H1 (cell line): Measurements from ENCODE around the gene PPP6R1. TPM values are rescaled to one million over a fixed set of nuclear protein-coding genes. Genes with fewer than 3 reads are reported as not detected.

Experiments
- CTCF ChIA-PET: fragments of 300-600 bp; sonication (Branson Sonifier 250); formaldehyde crosslinking; loops from one replicate; lab custom pipeline; 2021; ENCODE audit not compliant: partially characterized antibody; lab: Charles Lee
- POLR2A ChIA-PET: fragments of 300-600 bp; sonication (Branson Sonifier 250); formaldehyde crosslinking; loops from one replicate; lab custom pipeline; 2021; ENCODE audit warnings: inconsistent platforms; ENCODE audit not compliant: partially characterized antibody; lab: Charles Lee
- DNase-seq, 2 experiments: peaks; one replicate each; pipeline versions ENCODE4 v3.0.0 to v3.0.0-alpha.2; 2010 to 2022; ENCODE audit warnings: low spot score in 2 of 2, low read depth in 1 of 2, mixed read lengths in 1 of 2
- FAIRE-seq: peaks from 2 replicates; lab custom pipeline; 2011; peaks lifted over from hg19 to GRCh38; lab: Jason Lieb, UNC
- H2AFZ ChIP-seq: 2 replicates; pipeline ENCODE4 v1.8.1; 2012; ENCODE audit warnings: low read length, inconsistent platforms
- H2AK5ac ChIP-seq: 2 replicates; pipeline ENCODE4 v1.6.1; 2013; ENCODE audit warnings: low read depth, low read length
- H2BK120ac ChIP-seq: replicated peaks from 2 replicates; pipeline ENCODE3; 2013; ENCODE audit warnings: low read depth, low read length, inconsistent platforms
- H2BK12ac ChIP-seq: 2 replicates; pipeline ENCODE4 v1.6.1; 2013; ENCODE audit warnings: low read depth, low read length
- H2BK15ac ChIP-seq: 2 replicates; pipeline ENCODE4 v1.6.1; 2013; ENCODE audit warnings: low read length
- H2BK20ac ChIP-seq: 2 replicates; pipeline ENCODE4 v1.6.1; 2013; ENCODE audit warnings: low read length
- H2BK5ac ChIP-seq: 2 replicates; pipeline ENCODE4 v1.6.1; 2013; ENCODE audit warnings: low read depth, low read length
- H3K14ac ChIP-seq: 2 replicates; pipeline ENCODE4 v1.6.1; 2013; ENCODE audit warnings: inconsistent platforms; ENCODE audit not compliant: insufficient read length
- H3K18ac ChIP-seq: 2 replicates; pipeline ENCODE4 v1.6.1; 2013; ENCODE audit warnings: low read length; ENCODE audit errors: extremely low read depth
- H3K23ac ChIP-seq: 2 replicates; pipeline ENCODE4 v1.6.1; 2013; ENCODE audit warnings: inconsistent platforms; ENCODE audit not compliant: insufficient read length
- H3K23me2 ChIP-seq: 2 replicates; pipeline ENCODE4 v1.6.1; 2013; ENCODE audit warnings: low read depth, low read length
- H3K27ac ChIP-seq: 2 replicates; pipeline ENCODE4 v1.6.1; 2011; ENCODE audit warnings: low read depth, low read length, inconsistent platforms
- H3K27me3 ChIP-seq, 4 experiments: replicated peaks in 1 of 4; 1 replicate in 1 of 4; 2 replicates in 3 of 4; pipeline versions ENCODE4 v1.6.1 to v1.8.1; 2011 to 2013; ENCODE audit warnings: low read length in 3 of 4, mild to moderate bottlenecking in 3 of 4, inconsistent platforms in 2 of 4, mixed read lengths in 2 of 4, moderate library complexity in 1 of 4; ENCODE audit not compliant: control insufficient read depth in 3 of 4, insufficient read depth in 3 of 4; ENCODE audit errors: extremely low read depth in 1 of 4
- H3K36me3 ChIP-seq, 4 experiments: 2 replicates each; pipeline versions ENCODE4 v1.6.1 to v1.8.1; 2011 to 2013; ENCODE audit warnings: mild to moderate bottlenecking in 4 of 4, low read length in 3 of 4, moderate library complexity in 2 of 4, control low read depth in 1 of 4, inconsistent platforms in 1 of 4; ENCODE audit not compliant: insufficient read depth in 4 of 4, control insufficient read depth in 2 of 4
- H3K4ac ChIP-seq: replicated peaks from 2 replicates; pipeline ENCODE3; 2013; ENCODE audit warnings: low read length, low read depth, mixed read lengths, inconsistent platforms; ENCODE audit not compliant: insufficient read length
- H3K4me1 ChIP-seq, 4 experiments: replicated peaks in 1 of 4; 1 replicate in 1 of 4; 2 replicates in 3 of 4; pipeline versions ENCODE4 v1.6.1 to v1.8.1; 2011 to 2013; ENCODE audit warnings: low read length in 3 of 4, inconsistent platforms in 2 of 4, mixed read lengths in 1 of 4; ENCODE audit not compliant: insufficient read depth in 4 of 4, control insufficient read depth in 3 of 4
- H3K4me2 ChIP-seq, 2 experiments: 2 replicates each; pipeline versions ENCODE4 v1.6.1 to v1.8.1; 2011 to 2013; ENCODE audit warnings: low read depth in 2 of 2, low read length in 2 of 2, control low read depth in 1 of 2, inconsistent platforms in 1 of 2, mild to moderate bottlenecking in 1 of 2; ENCODE audit not compliant: insufficient read depth in 1 of 2
- H3K4me3 ChIP-seq, 4 experiments: fragments of 200-600, 300-600 bp in 1 of 4; sonication (generic), shearing (Covaris generic), sonication (Bioruptor Twin) in 1 of 4; 2 replicates each; pipeline versions ENCODE4 v1.5.1 to v1.8.1; 2011 to 2016; ENCODE audit warnings: low read length in 4 of 4, low read depth in 3 of 4, control low read depth in 2 of 4, inconsistent platforms in 2 of 4, mild to moderate bottlenecking in 2 of 4, mixed read lengths in 1 of 4, moderate library complexity in 1 of 4; ENCODE audit not compliant: insufficient read depth in 2 of 4; ENCODE audit errors: extremely low read depth in 1 of 4
- H3K56ac ChIP-seq: replicated peaks from 2 replicates; pipeline ENCODE3; 2013; ENCODE audit warnings: low read depth, mild to moderate bottlenecking, mixed read lengths, low read length, inconsistent platforms; ENCODE audit not compliant: insufficient read length
- H3K79me1 ChIP-seq: 2 replicates; pipeline ENCODE4 v1.6.1; 2013; ENCODE audit warnings: low read depth, low read length, control low read depth
- H3K79me2 ChIP-seq, 2 experiments: 2 replicates each; pipeline versions ENCODE4 v1.6.1 to v1.8.1; 2012 to 2013; ENCODE audit warnings: low read length in 2 of 2, mild to moderate bottlenecking in 2 of 2, inconsistent platforms in 1 of 2; ENCODE audit not compliant: insufficient read depth in 2 of 2, control insufficient read depth in 1 of 2
- H3K9ac ChIP-seq, 4 experiments: replicated peaks in 1 of 4; 1 replicate in 1 of 4; 2 replicates in 3 of 4; pipeline versions ENCODE4 v1.6.1 to v1.8.1; 2011 to 2013; ENCODE audit warnings: low read depth in 3 of 4, low read length in 3 of 4, control low read depth in 2 of 4, mild to moderate bottlenecking in 2 of 4, moderate library complexity in 2 of 4, inconsistent platforms in 1 of 4; ENCODE audit errors: extremely low read depth in 1 of 4
- H3K9me3 ChIP-seq, 2 experiments: 2 replicates each; pipeline versions ENCODE4 v1.6.1 to v1.8.1; 2012 to 2013; ENCODE audit warnings: mild to moderate bottlenecking in 2 of 2, moderate library complexity in 2 of 2, control low read depth in 1 of 2, inconsistent platforms in 1 of 2, low read depth in 1 of 2, low read length in 1 of 2, mixed read lengths in 1 of 2; ENCODE audit not compliant: insufficient read depth in 2 of 2
- H4K20me1 ChIP-seq, 2 experiments: replicated peaks in 1 of 2; 2 replicates each; pipeline versions ENCODE3 to v1.8.1; 2011 to 2013; ENCODE audit warnings: inconsistent platforms in 2 of 2, low read length in 2 of 2, mild to moderate bottlenecking in 1 of 2; ENCODE audit not compliant: insufficient read depth in 2 of 2, control insufficient read depth in 1 of 2
- H4K5ac ChIP-seq: 2 replicates; pipeline ENCODE4 v1.6.1; 2013; ENCODE audit warnings: low read length, low read depth, mixed read lengths, inconsistent platforms; ENCODE audit not compliant: insufficient read length
- H4K8ac ChIP-seq: 2 replicates; pipeline ENCODE4 v1.8.0; 2013; ENCODE audit warnings: mild to moderate bottlenecking, moderate library complexity, low read length, inconsistent platforms; ENCODE audit not compliant: insufficient read depth; ENCODE audit errors: extremely low read depth
- H4K91ac ChIP-seq: replicated peaks from 2 replicates; pipeline ENCODE3; 2013; ENCODE audit warnings: low read length, mixed read lengths, inconsistent platforms; ENCODE audit not compliant: insufficient read length
- JUN ChIP-seq: IDR thresholded peaks from 2 replicates; pipeline ENCODE4 v1.6.1; 2011; ENCODE audit warnings: low read depth, mild to moderate bottlenecking, improper control_type of control experiment, low read length
- TAF7 ChIP-seq: optimal IDR thresholded peaks from 2 replicates; pipeline ENCODE3; 2011; ENCODE audit warnings: low read depth, mild to moderate bottlenecking, inconsistent platforms, low read length, moderate library complexity, borderline replicate concordance
- WGBS, 2 experiments: shearing (Covaris generic) in 1 of 2; methylation state at CpG; one replicate each; pipeline versions ENCODE4 v1.1.6 to v1.1.7; 2013 to 2015; ENCODE audit warnings: low lambda C conversion rate in 2 of 2, mixed read lengths in 2 of 2, inconsistent platforms in 1 of 2, low coverage in 1 of 2, missing lambda C conversion rate in 1 of 2; ENCODE audit not compliant: insufficient replicate concordance in 2 of 2, insufficient coverage in 1 of 2, insufficient read length in 1 of 2; ENCODE audit errors: extremely low coverage in 1 of 2, missing lambda C conversion rate in 1 of 2; 5-methylcytosine and 5-hydroxymethylcytosine counted together
- polyA plus RNA-seq, 7 experiments: library from polyadenylated mRNA; depleted of rRNA in 3 of 7; stranded (reverse) in 5 of 7; unstranded in 2 of 7; fragments of >200 nt in 5 of 7; fragments of 200-250 nt in 2 of 7; gene quantifications; 1 replicate in 5 of 7; 2 replicates in 1 of 7; 4 replicates in 1 of 7; pipeline versions ENCODE4 v1.2.1 to v1.2.3, GENCODE V29; 2011 to 2013; ENCODE audit warnings: missing spikeins in 2 of 7, mixed read lengths in 2 of 7
- total RNA-seq: library from RNA; stranded (reverse); fragmentation: NEBNext Ultra II Directional; extraction: Animal tissue kit (Norgen Biotek cat#: 25700); gene quantifications from 2 replicates; pipeline ENCODE4 v1.2.1, GENCODE V29; 2021

Gene PPP6R1
- total and polyA plus RNA-seq, 2 of the 8 experiments (the other 6 are each of a cell fraction or from before 2014, with no cell fraction given): 36.4 to 74.4 TPM

DNA sequence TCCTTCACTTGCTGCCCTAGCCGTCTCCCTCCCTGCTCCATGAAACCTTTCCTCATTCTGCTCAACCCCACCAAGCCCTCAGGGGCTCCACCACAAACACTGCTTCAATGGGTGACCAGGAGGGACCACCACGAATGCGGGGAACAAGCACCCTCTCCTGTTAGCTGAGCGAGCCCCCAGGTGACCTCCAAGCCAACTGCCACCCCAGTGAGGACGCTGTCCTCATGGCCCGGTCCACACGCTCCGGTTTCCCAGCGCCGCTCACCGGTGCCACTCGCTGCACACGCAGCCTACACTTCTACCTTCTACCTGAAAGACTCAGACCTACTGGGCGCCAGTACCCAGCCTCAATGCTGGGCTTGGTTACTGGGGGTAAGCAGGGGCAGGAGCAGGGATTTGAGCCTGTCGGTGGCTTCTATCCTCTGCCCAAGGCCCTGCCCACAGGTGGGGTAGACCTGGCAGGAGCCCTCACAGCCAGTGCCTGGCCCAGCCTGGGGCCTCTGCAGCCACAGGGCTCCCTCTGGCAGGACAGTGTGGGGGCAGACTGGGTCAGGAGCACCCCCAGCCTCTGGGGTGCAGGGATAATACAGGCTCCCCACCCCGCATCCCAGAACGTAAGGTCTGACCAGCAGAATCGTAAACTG, 29.6 kb downstream of the PPP6R1 start:
- Histone ChIP-seq H3K79me2 (no peaks in the 10 kb centered on the region), H3K27ac (no peak overlapping the region), H2AFZ (no peak overlapping the region), H2BK20ac (no peak overlapping the region), H3K4me3 (no peak overlapping the region), H3K56ac (no peak overlapping the region), H2BK12ac (no peak overlapping the region), H3K4ac (no peak overlapping the region), H3K79me1 (no peaks in the 10 kb centered on the region; the same call in 1 of the 2 replicates), H3K27me3 (no peaks in the 10 kb centered on the region), H3K18ac (no peak overlapping the region), H4K91ac (no peak overlapping the region), H3K23me2 (no peaks in the 10 kb centered on the region), H2BK15ac (no peak overlapping the region), H3K9ac (no peak overlapping the region), H3K4me1 (no peaks in the 10 kb centered on the region), H3K36me3 (peaks cover 5 to 16% (median 13%) of the 10 kb centered on the region in 4 experiments; a peak in 5 of 8 replicates), H2BK120ac (no peak overlapping the region), H2AK5ac (no peak overlapping the region), H4K5ac (no peak overlapping the region), H3K4me2 (no peak overlapping the region), H2BK5ac (no peak overlapping the region), H3K9me3 (no peaks in the 10 kb centered on the region), H3K14ac (no peak overlapping the region), H3K23ac (no peak overlapping the region), H4K8ac (no peak overlapping the region), H4K20me1 (peaks cover 2 to 23% of the 10 kb centered on the region in 2 experiments)
- ChIA-PET CTCF (no interaction called here), POLR2A (interaction anchor here (0.7 to 1.9 kb wide), 3 partner anchors 18 to 178 kb away, joined by 3 to 10 read pairs (median 3); partner anchors contain the start of gene UBE2S)
- 94% methylated on average over 18 of the region's 18 CpGs; no CpG with 5 or more reads in 1 of the 2 experiments for WGBS, 2 experiments
- DNase-seq (no peak), FAIRE-seq (no peak)
- TF ChIP-seq TAF7 (no peak), JUN (no peak)
